Neural cell (in vitro differentiated cells): ENCODE measurements around the gene TGFBR3. TPM values are rescaled to one million over a fixed set of nuclear protein-coding genes. Genes with fewer than 3 reads are reported as not detected.

Experiments used
- H2AFZ ChIP-seq: fragments of 200-600, 300-800 bp; sonication (generic), shearing (Covaris generic); 2 replicates; pipeline ENCODE4 v1.6.0; 2014; ENCODE audit warnings: low read depth, mild to moderate bottlenecking, antibody characterized with exemption, low read length, moderate library complexity
- H3F3A ChIP-seq: fragments of 200-600 bp; shearing (Covaris generic); 2 replicates; pipeline ENCODE4 v1.6.1; 2016; ENCODE audit warnings: mild to moderate bottlenecking, moderate library complexity, mixed read lengths, antibody characterized with exemption, low read length; ENCODE audit not compliant: insufficient read depth, poor library complexity, severe bottlenecking
- H3K27ac ChIP-seq: fragments of 200-600, 300-800 bp; sonication (generic), shearing (Covaris generic); 2 replicates; pipeline ENCODE4 v1.5.1; 2014; ENCODE audit warnings: mild to moderate bottlenecking, low read length, moderate library complexity
- H3K27me3 ChIP-seq: fragments of 300-800, 200-600 bp; sonication (generic), shearing (Covaris generic); 2 replicates; pipeline ENCODE4 v1.6.0; 2014; ENCODE audit warnings: mild to moderate bottlenecking, low read depth, low read length, moderate library complexity; ENCODE audit not compliant: insufficient read depth
- H3K36me3 ChIP-seq: fragments of 300-800, 200-600 bp; sonication (generic), shearing (Covaris generic); 2 replicates; pipeline ENCODE4 v1.5.1; 2014; ENCODE audit warnings: mild to moderate bottlenecking, antibody characterized with exemption, low read length, moderate library complexity; ENCODE audit not compliant: insufficient read depth
- H3K4me2 ChIP-seq: fragments of 300-800, 200-600 bp; sonication (generic), shearing (Covaris generic); 2 replicates; pipeline ENCODE4 v1.6.0; 2014; ENCODE audit warnings: mild to moderate bottlenecking, low read length
- H3K4me3 ChIP-seq: fragments of 300-800, 200-600 bp; sonication (generic), shearing (Covaris generic); 2 replicates; pipeline ENCODE4 v1.5.1; 2014; ENCODE audit warnings: mild to moderate bottlenecking, low read length, moderate library complexity
- H3K79me2 ChIP-seq: fragments of 200-600 bp; shearing (Covaris generic); replicated peaks from 2 replicates; pipeline ENCODE4 v1.6.0; 2014; ENCODE audit warnings: mild to moderate bottlenecking, low read length, moderate library complexity; ENCODE audit not compliant: insufficient read depth
- H3K9ac ChIP-seq: fragments of 300-800, 200-600 bp; sonication (generic), shearing (Covaris generic); 2 replicates; pipeline ENCODE4 v1.6.1; 2016; ENCODE audit warnings: mild to moderate bottlenecking, low read length, mixed read lengths
- H3K9me2 ChIP-seq: fragments of 200-600 bp; shearing (Covaris generic); 2 replicates; pipeline ENCODE4 v1.6.1; 2016; ENCODE audit warnings: mild to moderate bottlenecking, low read length, mixed read lengths; ENCODE audit not compliant: insufficient read depth
- H3K9me3 ChIP-seq: fragments of 200-600, 300-800 bp; sonication (generic), shearing (Covaris generic); 2 replicates; pipeline ENCODE4 v1.6.1; 2016; ENCODE audit warnings: mild to moderate bottlenecking, mixed run types, low read length, moderate library complexity, mixed read lengths
- H4K20me1 ChIP-seq: fragments of 200-600 bp; shearing (Covaris generic); 2 replicates; pipeline ENCODE4 v1.6.1; 2016; ENCODE audit warnings: mild to moderate bottlenecking, mixed run types; ENCODE audit not compliant: insufficient read depth
- CTCF ChIP-seq: fragments of 450-650 bp; IDR thresholded peaks from 2 replicates; pipeline ENCODE4 v1.5.1; 2014; ENCODE audit warnings: antibody characterized with exemption, mild to moderate bottlenecking, moderate library complexity; ENCODE audit not compliant: poor library complexity, severe bottlenecking
- EP300 ChIP-seq: fragments of 450-650 bp; conservative IDR thresholded peaks from 2 replicates; pipeline ENCODE4 v1.6.1; 2014; ENCODE audit warnings: antibody characterized with exemption, mild to moderate bottlenecking, moderate library complexity; ENCODE audit not compliant: poor library complexity, severe bottlenecking
- EZH2 ChIP-seq: fragments of 200-600, 300-800 bp; shearing (Covaris generic), sonication (generic); IDR thresholded peaks from 2 replicates; pipeline ENCODE4 v1.6.1; 2014; ENCODE audit warnings: antibody characterized with exemption, low read length, borderline replicate concordance, mild to moderate bottlenecking; ENCODE audit not compliant: insufficient read depth, poor library complexity, severe bottlenecking
- MXI1 ChIP-seq: fragments of 450-650 bp; conservative IDR thresholded peaks from 2 replicates; pipeline ENCODE4 v1.6.1; 2014; ENCODE audit warnings: antibody characterized with exemption, mild to moderate bottlenecking; ENCODE audit not compliant: poor library complexity, severe bottlenecking
- POLR2AphosphoS5 ChIP-seq: IDR thresholded peaks from 2 replicates; pipeline ENCODE4 v1.6.1; 2012
- RAD21 ChIP-seq: fragments of 450-650 bp; conservative IDR thresholded peaks from 2 replicates; pipeline ENCODE4 v1.6.1; 2014; ENCODE audit warnings: antibody characterized with exemption, mild to moderate bottlenecking, moderate library complexity
- REST ChIP-seq: IDR thresholded peaks from 2 replicates; pipeline ENCODE4 v1.6.1; 2012; ENCODE audit warnings: borderline replicate concordance
- SMC3 ChIP-seq: fragments of 450-650 bp; conservative IDR thresholded peaks from 2 replicates; pipeline ENCODE4 v1.6.1; 2014; ENCODE audit warnings: antibody characterized with exemption, mild to moderate bottlenecking, moderate library complexity; ENCODE audit not compliant: poor library complexity
- TAF1 ChIP-seq: IDR thresholded peaks from 2 replicates; pipeline ENCODE4 v1.6.1; 2012; ENCODE audit warnings: low read depth
- polyA plus RNA-seq: library from polyadenylated mRNA; depleted of rRNA; stranded (reverse); fragments of >200 nt; gene quantifications from 2 replicates; pipeline ENCODE4 v1.2.3, GENCODE V29; 2014

TGFBR3 gene
- polyA plus RNA-seq, 1 donor from 2014 or later: 0.25 TPM

- no peak overlapping the region for H3K4me3 ChIP-seq
- H3K9me3 ChIP-seq: no peaks in the 10 kb centered on the region
- no peaks in the 10 kb centered on the region for H3F3A ChIP-seq
- no peak overlapping the region for H3K4me2 ChIP-seq
- H4K20me1 ChIP-seq: no peaks in the 10 kb centered on the region
- H3K36me3 ChIP-seq: no peaks in the 10 kb centered on the region
- no peak overlapping the region for H3K27ac ChIP-seq
- no peak overlapping the region for H3K9ac ChIP-seq
- H3K27me3 ChIP-seq: no peaks in the 10 kb centered on the region
- H3K79me2 ChIP-seq: no peaks in the 10 kb centered on the region
- H2AFZ ChIP-seq: no peak overlapping the region
- no peaks in the 10 kb centered on the region for H3K9me2 ChIP-seq
- TF ChIP-seq REST: no peak
- TF ChIP-seq EZH2: no peak
- TF ChIP-seq CTCF: no peak
- no peak for TF ChIP-seq TAF1
- TF ChIP-seq MXI1: no peak
- TF ChIP-seq SMC3: no peak
- TF ChIP-seq EP300: no peak
- TF ChIP-seq RAD21: no peak
- no peak for TF ChIP-seq POLR2AphosphoS5
Observed at GRCh38 chr1:91754348-91754747, 131.6 kb downstream of the TGFBR3 start.

GRCh38 chr1:91753878-91754277 lies 132.1 kb downstream of the TGFBR3 start:
- H3K9me2 ChIP-seq: no peaks in the 10 kb centered on the region
- no peak overlapping the region for H3K4me3 ChIP-seq
- no peak overlapping the region for H3K4me2 ChIP-seq
- H3F3A ChIP-seq: no peaks in the 10 kb centered on the region
- H3K27ac ChIP-seq: no peak overlapping the region
- H2AFZ ChIP-seq: no peak overlapping the region
- H3K79me2 ChIP-seq: no peaks in the 10 kb centered on the region
- H4K20me1 ChIP-seq: no peaks in the 10 kb centered on the region
- no peaks in the 10 kb centered on the region for H3K27me3 ChIP-seq
- no peaks in the 10 kb centered on the region for H3K9me3 ChIP-seq
- no peaks in the 10 kb centered on the region for H3K36me3 ChIP-seq
- TF ChIP-seq REST (no peak), TAF1 (no peak), EZH2 (no peak)
- no peak overlapping the region for H3K9ac ChIP-seq
